GF-D8 (cell line): ENCODE measurements around the gene TNNT1.
A peak's percentile ranks its signal among the peaks of the same experiment; 100 is the strongest.
"Not testable (repeated sequence)": the region's sequence is repeated elsewhere in the genome, so short reads cannot be mapped to it uniquely, and the experiment has no call there.

Source experiments
- DNase-seq: peaks from one replicate; lab custom pipeline; 2025; lab: John Stamatoyannopoulos, UW

The TNNT1 gene

DNA sequence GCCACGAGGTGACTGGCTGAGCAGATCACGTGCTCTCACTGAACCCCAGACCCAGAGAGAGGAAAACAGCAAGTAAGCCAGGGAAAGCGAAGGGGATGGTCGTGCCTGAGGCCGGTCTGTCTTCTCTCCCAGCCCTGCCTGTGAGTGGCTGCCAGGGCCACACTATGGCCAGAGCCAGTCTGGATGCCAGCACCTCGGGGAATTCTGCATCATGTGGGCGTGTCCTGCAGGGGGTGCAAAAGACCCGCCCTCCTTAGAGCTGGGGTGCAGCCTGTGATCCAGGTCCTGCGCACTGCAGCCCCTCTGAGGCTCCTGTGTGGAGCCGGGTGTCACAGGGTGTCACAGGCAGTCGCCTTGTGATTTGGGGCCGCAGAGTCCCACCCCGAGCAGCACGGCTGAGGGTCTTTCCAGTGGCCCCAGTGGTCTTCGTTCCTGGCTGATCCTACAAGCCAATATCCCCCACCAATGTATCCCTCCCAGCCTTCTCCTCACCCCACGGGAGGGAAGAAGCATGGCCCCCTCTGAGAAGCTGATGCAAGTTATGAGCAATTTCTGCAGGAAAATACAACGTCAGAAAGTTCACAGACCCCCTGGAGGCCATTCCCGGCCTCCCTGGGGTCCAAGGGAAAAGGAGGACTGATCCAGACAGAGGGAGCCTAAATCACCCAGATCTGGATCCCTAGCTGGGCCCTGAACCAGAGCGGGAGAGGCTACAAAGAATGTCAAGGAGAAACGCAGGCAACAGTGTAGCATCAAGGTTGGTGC, 39.3 kb downstream of the TNNT1 start:
- DNase-seq = no peak

DNA sequence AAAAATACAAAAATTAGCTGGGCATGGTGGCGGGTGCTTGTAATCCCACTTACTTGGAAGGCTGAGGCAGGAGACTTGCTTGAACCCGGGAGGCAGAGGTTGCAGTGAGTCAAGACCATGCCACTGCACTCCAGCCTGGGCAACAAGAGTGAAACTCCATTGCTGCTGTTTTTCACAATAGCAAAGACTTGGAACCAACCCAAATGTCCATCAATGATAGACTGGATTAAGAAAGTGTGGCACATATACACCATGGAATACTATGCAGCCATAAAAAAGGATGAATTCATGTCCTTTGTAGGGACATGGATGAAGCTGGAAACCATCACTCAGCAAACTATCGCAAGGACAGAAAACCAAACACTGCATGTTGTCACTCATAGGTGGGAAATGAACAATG, 41.8 kb downstream of the TNNT1 start:
- DNase-seq = not testable (repeated sequence)

GRCh38 chr19:55106591-55106990, 42.4 kb downstream of the TNNT1 start:
- DNase-seq = no peak

DNA sequence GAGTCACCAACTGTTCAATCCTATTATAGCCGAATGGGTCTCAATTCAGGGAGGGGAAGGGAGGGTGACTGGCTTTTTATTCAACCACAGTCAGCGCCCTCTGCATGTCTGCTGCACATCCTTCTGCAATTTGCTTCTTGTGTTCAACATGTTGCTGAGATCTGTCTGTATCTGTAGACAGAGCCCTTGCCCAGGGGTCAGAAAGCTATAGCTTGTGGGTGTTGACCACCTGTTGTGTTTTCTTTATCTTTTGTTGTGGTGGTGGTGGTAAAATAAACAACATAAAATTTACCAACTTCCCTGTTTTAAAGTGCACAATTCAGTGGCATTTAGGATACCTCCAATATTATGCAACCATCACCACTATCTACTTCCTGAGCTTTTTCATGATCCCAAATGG, 43.8 kb downstream of the TNNT1 start:
- no peak for DNase-seq

DNA sequence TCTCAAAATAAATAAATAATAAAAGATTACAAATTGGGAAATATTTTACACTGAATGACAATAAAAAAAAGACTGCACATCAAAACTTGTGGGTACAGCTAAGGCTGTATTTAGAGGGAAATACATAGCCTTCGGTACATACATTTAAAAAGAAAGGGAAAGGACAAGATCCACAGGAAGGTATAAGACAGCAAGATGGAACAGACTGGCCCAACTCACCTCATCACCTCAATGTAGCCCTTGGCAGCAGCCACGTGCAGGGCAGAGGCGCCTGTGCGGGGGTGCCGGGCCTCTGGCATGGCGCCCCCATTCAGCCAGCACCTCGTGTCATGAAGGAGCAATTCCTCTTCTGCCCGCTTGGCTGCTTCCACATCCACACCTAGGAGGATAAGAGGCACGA, 45.8 kb downstream of the TNNT1 start:
- no peak for DNase-seq

DNA sequence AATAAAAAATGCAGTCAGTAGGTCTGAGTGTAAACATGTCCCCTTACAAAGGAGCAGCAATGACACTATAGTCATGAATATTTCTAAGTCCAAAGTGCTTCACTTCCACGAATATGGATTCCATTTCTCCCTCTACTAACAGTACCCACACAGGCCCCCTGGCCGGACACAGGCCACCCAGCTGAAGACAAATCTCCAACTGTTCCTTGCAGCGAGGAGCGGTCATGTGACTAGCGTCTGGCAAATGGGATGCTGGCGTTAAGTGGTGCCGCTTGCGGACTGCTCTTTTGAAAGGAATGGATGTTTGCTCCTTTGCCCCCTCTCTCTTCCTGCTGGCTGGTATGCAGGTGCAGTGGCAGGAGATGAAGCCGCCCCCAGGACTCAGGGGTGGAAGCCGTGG, 47.7 kb downstream of the TNNT1 start:
- DNase-seq = no peak

GRCh38 chr19:55099557-55100506, 49.2 kb downstream of the TNNT1 start:
- no peak for DNase-seq

DNA sequence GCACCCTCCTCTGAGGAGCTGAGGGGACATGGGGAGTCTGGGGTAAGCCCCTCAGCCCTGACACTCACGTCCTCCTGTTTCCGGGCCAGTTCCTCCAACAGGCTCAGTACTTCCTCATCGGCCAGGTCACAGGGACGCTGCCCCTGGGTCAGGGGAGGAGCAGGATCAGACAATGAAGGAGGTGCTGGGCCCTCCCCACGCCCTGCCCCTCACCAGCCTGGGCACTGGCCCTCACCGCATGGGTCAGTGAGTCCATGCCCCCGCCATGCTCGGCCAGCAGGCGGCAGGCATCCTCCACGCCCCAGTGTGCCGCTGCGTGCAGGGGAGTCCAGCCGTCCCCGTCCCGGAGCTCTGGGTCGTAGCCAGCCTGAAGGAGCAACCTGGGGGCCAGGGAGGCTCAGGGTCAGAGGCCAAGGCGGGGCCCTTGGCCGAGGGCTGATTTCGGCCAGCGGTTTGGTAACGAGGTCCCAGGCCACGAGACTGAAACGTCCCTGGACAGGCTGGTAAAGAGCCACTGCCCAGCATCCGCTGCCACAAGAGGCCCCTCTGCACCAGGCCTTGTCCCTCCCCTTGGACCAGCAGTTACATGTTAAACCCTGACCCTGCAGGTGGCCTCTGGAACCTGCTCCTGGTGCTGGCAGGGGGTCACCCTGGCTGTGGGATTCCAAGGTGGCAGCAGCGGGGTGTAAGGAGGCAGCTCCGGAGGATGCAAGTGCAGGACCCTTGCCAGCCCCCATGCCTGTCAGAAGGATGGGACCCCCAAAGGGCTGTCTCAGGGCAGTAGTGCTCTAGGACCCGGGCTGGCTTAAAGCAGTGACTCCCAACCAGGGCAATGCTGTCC, 50.1 kb downstream of the TNNT1 start:
- no peak for DNase-seq

GRCh38 chr19:55097864-55098715, 50.9 kb downstream of the TNNT1 start:
- DNase-seq = peak; percentile 60

DNA sequence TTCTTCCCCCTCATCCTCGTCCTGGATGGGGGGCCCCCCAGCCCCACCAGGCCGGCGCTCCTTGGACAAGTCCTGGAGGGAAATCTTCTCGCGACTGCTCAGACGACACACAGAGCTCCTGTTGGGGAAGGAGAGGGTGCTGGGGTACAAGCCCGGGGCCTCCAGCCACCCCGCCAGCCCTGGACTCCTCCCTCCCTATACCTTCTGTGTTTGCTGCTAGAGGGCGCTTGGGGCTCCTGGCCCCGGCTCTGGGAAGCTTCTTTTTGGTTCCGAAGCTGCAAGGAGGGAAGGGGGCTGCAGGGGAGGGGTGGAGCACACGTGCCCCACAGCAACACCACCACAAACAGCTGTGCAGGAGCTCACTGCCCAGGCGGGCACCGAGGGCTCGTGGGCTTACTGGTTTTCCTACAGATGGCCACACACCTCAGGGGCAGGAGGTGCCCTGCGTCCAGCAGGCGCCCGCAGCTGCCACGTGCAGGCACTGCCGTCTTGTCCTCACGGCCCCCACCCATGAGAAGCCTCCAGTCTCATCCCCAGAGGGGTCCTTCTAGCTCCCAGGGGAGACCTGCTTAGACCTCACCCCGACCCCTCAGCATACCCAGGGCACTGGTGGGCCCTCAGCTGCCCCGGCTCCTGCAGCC, 52.8 kb downstream of the TNNT1 start:
- DNase-seq = no peak

DNA sequence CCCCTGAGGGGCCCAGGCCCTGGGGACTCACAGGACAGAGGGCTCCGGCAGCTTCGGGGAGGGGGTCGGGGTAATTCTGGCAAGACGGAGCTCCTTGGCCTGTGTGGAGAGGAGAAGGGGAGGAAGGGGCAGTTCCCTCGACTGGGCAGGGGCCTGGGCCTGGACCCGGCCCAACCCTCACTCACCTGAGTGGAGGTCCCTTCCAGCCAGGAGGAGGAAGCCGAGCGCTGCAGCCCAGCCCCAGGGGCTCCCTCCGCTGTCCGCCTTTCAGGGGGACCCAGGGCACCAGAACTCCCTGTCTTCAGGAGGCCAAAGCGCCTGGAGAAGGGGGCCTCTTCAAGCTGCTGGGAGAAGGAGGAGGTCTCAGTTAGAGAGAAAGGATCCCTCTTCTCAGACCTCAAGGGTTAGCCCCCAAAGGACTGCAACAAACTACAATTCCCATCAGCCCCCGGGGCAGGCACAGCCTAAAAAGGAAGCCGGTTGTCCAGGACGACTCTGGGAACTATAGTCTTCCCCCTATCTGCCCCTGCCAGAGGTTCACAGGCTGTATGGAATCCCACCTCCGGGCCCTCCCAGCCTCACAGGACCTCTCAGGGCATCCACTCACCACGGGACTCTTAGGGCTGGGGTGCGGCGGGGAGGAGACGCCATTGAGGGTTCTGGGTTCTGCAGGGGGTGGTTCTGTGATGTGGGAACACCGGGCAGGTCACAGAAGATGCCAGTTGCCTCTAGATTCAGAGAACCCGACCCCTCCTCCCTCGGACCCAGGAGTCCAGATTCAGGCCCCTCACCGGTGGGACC, 53.5 kb downstream of the TNNT1 start:
- no peak for DNase-seq

- no peak for DNase-seq
Observed at GRCh38 chr19:55094456-55095259, 54.3 kb downstream of the TNNT1 start.

GRCh38 chr19:55092423-55093318, 56.3 kb downstream of the TNNT1 start:
- no peak for DNase-seq

DNA sequence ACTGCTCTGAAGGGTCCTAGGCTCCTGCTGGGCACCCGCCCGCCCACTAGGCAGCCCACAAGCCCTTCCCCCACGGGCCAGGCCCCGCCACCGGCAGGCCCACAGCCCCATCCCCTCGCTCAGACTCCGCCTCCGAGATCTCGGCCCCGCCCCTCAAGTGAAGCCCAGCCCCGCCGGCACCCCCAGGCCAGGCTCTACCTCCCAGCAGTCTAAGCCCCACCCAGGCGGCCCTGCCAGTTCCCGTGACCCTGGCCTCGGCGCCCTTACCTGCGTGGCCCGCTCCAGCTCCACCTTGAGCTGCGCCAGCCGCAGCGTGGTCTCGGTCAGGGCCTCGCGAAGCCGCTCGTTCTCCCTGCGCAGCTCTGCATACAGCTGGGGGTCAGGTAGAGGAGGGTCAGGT, 57.1 kb downstream of the TNNT1 start:
- no peak for DNase-seq

DNA sequence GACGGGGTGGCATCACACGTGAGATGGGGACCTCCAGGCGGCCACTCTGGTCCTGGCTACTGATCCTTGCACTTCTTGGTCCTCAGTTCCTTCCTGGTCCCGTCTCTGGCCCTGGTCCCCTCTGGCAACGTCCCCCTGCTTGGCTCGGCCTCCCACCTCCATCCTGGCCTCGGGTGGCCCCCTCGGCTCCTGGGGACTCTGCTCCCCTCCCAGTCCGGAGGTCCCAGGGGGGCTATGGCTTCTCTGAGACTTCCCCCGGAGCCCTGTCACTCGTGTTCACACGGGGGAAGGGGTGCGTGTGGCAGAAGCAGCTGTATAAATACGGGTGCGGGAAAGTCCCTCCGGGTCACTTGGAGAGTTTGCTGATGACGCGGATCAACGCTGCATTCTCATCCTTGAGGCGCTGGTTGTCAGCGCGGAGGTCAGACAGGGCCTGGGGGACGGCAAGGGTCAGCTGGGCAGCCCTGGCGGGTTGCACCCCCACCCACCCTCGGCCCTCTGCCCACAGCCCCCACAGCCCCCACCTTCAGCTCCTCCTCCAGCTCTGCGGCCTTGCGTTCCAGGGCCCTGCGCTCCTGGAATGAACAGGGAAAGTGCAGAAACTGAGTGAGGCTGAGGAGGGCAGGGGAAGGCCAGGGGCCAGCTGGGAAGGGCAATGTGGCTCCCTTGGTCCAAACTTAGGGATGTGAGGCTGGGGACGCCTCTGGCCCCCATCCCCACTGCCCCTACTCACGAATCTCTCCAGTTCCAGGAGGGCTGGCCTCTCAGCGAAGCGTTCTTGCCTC, 57.7 kb downstream of the TNNT1 start:
- DNase-seq = no peak

DNA sequence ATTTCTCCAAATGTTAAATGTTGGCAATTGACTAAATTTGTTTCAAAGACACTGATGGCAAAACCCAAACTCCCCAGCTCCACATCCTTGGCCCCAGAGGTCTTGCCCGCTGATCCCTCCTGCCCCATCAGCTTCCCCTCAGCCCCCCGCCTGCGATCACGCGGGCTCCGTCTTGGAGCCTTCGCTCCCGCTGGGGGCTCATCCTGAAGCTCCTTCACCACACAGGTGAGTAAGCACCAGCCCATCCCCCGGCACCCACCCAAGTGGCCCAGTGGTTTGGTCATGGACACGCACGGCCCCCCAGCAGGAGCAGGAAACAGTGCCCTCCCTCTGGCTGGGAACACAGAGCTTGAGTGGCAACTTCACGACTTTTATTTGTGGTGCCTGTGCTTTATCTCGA, 58.4 kb downstream of the TNNT1 start:
- no peak for DNase-seq

GRCh38 chr19:55089342-55089944, 59.6 kb downstream of the TNNT1 start:
- DNase-seq = no peak
